Measurements from ENCODE around the gene PLOD3. TPM values are rescaled to one million over a fixed set of nuclear protein-coding genes. Genes with fewer than 3 reads are reported as not detected.

PLOD3 gene
- total RNA-seq, 2 donors from 2014 or later = 44.7 to 53.5 TPM

DNA sequence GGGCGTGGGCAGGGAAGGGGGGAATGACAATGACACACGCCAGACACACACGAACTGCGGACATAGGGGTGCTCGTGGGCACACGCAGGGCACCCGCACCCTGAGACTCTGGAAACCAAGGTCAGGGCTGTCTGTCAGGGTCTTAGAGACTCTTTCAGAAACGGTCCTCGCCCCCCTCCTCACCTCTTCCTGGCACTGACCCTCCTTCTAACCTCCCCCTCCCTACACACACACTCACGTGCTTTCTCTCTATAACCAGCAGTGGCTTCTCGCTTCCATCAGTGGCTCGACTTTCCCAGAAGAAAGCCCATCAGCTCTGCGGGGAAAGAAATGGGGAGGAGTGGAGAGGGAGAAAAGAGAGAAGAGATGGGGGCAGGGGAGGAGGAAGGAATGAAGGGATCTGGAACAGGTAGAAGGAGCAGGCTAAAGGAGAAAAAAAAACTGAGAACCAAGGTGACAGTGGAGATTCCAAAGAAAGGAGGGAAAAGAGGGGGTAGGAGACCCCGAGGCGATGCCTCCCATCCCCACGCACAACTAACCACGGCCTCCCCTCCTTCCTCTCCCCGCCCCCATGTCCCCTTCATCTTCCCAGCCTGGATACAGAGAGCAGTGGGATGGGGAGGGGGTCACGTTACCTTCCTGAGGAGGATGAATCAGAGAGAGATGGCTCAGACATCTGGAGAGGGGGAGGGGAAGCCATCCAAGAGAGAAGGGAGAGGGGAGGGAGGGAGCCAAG, 50.3 kb downstream of the PLOD3 start:
- no peaks in the 10 kb centered on the region for H3K9me3 Mint-ChIP-seq
- ATAC-seq = no peak

DNA sequence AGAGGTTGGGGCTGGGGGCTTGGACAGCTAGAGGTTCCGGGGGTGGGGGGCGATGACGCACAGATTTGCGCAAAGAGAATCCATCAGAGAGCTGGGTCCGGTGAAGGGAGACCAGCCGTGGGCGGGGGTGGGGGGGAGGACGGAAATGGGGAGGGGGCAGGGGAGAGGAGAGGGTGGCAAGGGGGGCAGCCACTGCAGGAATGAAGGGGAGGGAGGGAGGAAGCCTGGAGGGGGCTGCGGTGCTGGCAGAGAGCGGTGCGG, 50.8 kb downstream of the PLOD3 start:
- Mint-ChIP-seq H3K9me3 (no peaks in the 10 kb centered on the region), H3K36me3 (peaks cover 6 to 9% of the 10 kb centered on the region in 2 donors), H3K27ac (no peak overlapping the region)
- DNase-seq (ENCODE audit: low spot score in 2 of 2) = no peak
- ATAC-seq = no peak

More for the DNA sequence above, 50.3 kb downstream of the PLOD3 start:
- no peak for DNase-seq (ENCODE audit: low spot score in 2 of 2)
- H3K27ac Mint-ChIP-seq = no peak overlapping the region
- peaks cover 6 to 12% of the 10 kb centered on the region in 2 donors for H3K36me3 Mint-ChIP-seq

DNA sequence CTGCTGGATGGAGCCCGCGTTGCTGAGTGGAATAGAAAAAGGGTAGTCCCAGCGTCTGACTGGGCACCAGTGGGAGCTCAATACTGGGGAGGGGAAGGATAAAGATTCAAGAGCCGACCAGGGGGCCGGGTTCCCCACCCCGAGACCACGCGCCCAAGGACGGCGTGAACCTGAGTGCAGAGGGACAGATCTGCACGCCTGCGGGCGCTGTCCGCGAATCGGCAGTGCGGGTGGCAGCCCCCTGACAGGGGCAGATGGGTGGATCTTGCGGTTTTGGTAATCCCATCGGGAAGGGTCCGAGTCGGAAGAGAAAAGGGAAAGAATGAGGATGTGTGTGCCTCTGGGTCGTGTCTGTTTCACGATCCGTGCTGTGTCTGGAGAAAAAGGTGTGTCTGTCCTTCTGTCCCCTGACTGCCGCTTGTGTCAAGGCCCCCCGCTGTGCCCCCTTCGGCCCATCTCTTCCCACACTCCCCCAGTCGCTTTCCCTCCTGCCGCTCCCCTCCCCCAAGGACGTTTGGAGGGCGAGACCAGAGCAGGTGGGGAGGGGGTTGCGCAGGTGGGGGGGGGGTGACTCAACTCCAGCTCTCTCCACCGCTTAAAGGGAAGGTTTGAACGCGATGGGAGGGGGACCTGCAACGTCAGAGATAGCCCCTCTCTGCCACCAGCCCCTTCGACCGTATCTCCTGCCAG, 51.3 kb downstream of the PLOD3 start:
- peaks cover 4 to 6% of the 10 kb centered on the region in 2 donors for H3K36me3 Mint-ChIP-seq
- DNase-seq (ENCODE audit: low spot score in 2 of 2) (no peak), ATAC-seq (peak in 1 of 2 donors; percentile 2)
- peak overlapping the region in 1 of 2 donors; percentile 7 for H3K27ac Mint-ChIP-seq
- H3K9me3 Mint-ChIP-seq = no peaks in the 10 kb centered on the region

DNA sequence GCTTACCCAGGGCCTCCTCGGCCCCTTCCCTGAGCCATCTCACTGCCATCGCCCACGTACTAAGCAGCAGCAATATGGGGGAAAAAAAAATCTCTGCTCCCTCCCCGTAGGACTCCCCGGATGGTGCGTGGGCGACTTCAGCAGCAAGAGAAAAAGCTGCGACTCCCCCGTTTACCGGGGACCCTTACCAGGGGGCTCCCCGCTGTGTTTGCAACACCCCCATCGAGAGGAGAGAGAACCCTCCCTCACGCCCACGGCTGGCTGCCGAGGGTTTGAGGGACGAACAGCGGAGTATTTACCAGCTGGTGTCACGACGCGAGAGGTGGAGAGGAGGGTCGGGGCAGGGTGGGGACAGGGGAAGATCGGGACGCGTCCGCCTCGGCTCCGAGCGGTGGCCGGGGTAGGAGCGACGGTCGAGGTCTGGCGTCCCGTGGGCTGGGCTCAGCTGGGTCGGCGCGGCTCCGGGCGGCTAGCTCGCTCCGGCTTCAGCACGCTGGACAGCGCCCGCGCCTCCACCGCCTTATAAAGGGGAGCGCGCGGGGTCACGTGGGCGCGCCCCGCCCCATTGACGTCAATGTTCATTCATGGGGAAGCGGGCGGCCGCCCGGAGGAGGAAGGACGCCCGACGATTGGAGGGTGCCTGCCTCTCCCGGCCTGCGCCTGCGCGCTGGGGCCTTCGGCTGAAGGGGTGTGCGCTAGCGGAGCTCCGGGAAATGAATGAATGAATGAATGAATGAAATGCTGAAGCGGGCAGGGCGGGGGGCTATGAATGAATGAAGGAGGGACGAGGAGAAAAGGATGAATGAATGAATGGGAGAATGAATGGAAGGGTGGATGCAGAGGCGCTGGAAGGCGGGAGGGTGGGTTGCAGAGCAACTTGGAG, 52.1 kb downstream of the PLOD3 start, which contains the start of gene VGF:
Gene VGF (minus strand): TSS at position 495 of the 883 bp plus-strand sequence. CDS start 726 bp downstream, outside the sequence.
- no peaks in the 10 kb centered on the region for H3K9me3 Mint-ChIP-seq
- ATAC-seq (peak; percentile 87 to 89), DNase-seq (ENCODE audit: low spot score in 2 of 2) (peak; percentile 89 to 95)
- peaks cover 0 to 6% of the 10 kb centered on the region in 2 donors for H3K36me3 Mint-ChIP-seq
- H3K27ac Mint-ChIP-seq = peak within 1 kb of the TSS; percentile 7 to 82

DNA sequence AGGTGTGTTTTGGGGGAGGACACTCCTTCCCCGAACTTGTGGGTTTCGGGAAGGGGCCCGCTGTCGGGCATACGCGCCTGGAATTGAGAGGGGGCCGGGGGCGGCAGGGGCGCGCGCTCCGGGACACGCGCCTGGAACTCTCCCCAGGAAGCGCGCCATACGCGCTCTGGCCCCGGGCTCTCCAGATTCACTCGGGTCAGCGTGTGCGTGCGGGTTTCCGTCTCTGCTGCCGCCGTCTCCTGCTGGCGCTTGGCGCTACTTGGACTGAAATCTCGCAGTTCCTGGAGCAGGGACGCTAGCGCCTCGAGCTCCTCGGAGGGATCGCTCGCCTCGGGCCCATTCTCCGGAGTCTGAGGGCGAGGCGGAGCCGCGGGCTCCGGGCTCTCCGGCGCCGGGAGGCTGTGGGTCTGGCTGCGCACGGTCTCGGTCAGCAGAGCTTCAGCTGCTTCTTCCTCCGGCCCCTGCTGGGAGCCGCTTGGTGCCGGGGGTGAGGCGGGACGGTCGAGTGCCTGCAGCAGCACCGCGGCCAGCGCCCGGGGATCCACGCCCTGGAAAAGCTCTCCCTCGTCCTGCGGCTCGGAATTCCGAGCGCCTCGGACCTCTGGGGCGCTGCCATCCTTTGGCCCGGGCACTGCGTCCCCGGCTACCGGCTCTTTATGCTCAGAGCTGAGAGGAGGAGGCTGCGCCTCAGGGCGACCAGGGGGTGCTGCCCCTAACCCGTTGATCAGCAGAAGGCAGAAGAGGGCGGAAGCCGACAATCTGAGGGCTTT, 53.1 kb downstream of the PLOD3 start:
- peaks cover 0 to 16% of the 10 kb centered on the region in 2 donors for H3K36me3 Mint-ChIP-seq
- peak overlapping the region in 1 of 2 donors; percentile 68 for H3K27ac Mint-ChIP-seq
- DNase-seq (ENCODE audit: low spot score in 2 of 2) (no peak), ATAC-seq (no peak)
- H3K9me3 Mint-ChIP-seq = no peaks in the 10 kb centered on the region

DNA sequence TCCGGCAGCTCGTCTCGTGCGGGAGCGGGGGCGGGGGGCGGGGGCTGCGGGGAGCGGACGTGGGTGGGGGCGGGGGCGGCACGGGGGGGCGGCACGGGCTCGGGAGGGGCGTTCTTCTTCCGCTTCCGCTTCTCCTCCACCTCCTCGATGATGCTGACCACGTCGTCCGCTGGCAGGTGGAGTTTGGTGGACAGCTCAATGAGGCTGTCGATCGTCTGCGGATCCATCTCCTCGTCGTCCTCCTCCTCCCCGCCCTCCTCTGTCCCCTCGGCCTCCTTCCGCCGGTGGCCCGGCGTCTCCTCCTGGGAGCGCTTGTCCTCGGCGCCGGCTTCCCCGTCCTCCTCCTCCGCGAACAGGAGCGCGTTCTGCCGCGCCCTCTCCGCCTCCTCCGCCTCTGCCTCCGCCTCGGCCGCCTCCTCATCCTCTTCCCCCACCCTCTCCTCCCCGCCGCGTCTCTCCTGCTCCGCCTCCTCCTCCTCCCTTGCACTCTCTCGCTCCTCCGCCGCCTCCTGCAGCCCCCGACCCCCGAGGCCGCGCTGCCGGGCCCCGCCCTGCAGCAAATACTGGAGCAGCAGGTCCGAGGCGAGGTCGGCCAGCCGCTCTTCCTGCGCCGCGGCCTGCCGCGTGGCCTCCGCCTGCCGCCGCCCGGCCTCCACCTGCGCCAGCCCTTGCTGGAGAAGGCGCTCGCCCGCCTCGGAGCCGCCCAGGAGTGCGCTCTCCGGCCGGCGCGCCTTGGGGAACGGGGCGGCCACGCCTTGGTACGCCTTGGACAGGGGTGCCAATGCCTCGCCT, 53.9 kb downstream of the PLOD3 start:
- no peak for DNase-seq (ENCODE audit: low spot score in 2 of 2)
- peak overlapping the region in 1 of 2 donors; percentile 50 for H3K27ac Mint-ChIP-seq
- peak in 1 of 2 donors; percentile 6 for ATAC-seq
- no peaks in the 10 kb centered on the region for H3K9me3 Mint-ChIP-seq
- H3K36me3 Mint-ChIP-seq = peaks cover under 1 to 17% of the 10 kb centered on the region in 2 donors

DNA sequence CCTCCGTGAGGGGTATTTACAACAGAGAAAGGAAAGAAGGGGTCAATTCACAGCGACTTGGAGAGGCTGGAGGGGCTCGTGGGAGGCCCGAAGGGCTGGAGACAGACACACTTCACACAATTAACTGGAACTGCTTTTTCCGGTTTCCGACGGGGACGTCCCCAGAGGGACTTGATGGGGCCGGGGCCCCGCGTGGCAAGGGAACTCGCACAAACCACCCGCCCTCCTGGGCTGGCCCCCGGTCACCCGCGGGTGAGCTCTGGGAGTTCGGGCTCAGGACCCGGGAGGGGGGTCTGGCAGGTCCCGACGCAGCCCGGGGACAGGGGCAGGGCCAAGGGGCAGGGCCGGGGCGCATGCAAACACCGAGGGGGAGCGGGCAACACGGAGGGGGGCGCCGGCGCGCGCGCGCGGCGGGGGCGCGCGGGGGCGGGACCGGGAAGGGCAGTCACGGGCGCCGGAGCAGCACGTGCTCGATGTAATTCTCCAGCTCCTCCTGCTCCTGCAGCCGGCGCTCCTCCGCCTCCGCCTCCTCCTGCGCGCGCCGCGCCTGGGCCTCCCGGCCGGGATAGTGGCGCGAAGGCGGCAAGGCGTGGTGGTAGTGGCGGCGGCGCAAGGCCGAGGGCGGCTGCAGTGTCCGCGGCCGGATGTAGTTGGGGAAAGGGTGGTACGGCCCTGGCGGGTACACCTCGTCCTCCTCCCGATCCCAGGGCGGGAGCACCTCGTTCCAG, 54.7 kb downstream of the PLOD3 start:
- Mint-ChIP-seq H3K27ac (no peak overlapping the region), H3K36me3 (peaks cover 5 to 17% of the 10 kb centered on the region in 2 donors), H3K9me3 (no peaks in the 10 kb centered on the region)
- no peak for DNase-seq (ENCODE audit: low spot score in 2 of 2)
- no peak for ATAC-seq

DNA sequence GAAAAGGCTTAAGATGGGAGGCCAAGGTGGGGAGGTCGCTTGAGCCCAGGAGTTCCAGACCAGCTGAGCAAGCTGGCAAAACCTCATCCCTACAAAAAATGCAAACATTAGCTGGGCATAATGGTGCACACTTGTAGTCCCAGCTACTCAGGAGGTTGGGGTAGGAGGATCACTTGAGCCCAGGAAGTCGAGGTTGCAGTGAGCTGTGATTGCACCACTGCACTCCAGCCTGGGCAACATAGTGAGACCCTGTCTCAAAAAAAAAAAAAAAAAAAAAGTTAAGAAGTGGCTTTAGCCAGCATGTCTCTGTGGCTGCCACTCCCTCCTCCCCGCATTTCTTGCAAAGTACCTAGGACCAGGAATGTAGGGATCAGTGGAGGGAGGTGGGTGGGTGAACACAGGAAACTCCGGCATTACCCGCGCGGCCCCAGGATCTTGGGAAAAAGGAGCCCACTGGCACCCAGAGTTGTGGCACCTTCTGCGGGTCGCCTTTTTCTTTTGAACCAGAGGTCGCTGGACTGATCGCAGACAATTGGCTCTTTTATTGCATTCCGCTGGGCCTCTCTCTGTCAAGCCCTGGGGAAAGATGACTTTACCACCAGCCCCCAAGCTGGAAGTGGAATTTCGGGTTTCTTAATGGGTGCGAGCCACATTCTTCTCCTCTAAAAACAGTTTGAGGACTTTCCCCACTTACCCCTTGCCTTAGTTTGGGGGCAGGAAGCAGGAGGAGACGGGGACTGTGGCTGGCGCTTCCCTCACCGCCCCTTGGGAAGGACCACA, 55.5 kb downstream of the PLOD3 start:
- no peaks in the 10 kb centered on the region for H3K9me3 Mint-ChIP-seq
- peaks cover 9 to 17% of the 10 kb centered on the region in 2 donors for H3K36me3 Mint-ChIP-seq
- no peak overlapping the region for H3K27ac Mint-ChIP-seq
- ATAC-seq = no peak
- DNase-seq (ENCODE audit: low spot score in 2 of 2) = no peak

DNA sequence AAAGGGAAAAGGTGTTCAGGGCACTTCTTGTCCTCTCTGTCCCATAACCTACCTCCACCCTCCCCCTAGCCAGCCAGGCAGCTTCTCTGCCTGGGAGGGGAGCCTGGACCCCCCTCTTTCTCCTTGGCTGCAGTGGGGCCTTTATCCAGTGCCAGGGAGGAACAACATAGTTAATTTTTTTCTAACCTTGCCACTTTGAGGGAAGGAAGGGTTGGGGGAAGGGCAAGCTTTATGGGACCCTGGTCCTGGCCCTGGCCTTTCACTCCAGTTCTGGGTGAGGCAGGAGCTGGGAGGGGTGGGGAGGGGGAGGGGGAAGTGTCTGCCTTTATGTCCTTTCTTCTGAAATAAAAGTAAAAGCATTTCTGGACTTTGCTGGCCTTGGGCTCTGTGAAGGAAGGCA, 56.5 kb downstream of the PLOD3 start:
- peaks cover 10 to 17% of the 10 kb centered on the region in 2 donors for H3K36me3 Mint-ChIP-seq
- no peak overlapping the region for H3K27ac Mint-ChIP-seq
- no peaks in the 10 kb centered on the region for H3K9me3 Mint-ChIP-seq
- no peak for ATAC-seq
- no peak for DNase-seq (ENCODE audit: low spot score in 2 of 2)

DNA sequence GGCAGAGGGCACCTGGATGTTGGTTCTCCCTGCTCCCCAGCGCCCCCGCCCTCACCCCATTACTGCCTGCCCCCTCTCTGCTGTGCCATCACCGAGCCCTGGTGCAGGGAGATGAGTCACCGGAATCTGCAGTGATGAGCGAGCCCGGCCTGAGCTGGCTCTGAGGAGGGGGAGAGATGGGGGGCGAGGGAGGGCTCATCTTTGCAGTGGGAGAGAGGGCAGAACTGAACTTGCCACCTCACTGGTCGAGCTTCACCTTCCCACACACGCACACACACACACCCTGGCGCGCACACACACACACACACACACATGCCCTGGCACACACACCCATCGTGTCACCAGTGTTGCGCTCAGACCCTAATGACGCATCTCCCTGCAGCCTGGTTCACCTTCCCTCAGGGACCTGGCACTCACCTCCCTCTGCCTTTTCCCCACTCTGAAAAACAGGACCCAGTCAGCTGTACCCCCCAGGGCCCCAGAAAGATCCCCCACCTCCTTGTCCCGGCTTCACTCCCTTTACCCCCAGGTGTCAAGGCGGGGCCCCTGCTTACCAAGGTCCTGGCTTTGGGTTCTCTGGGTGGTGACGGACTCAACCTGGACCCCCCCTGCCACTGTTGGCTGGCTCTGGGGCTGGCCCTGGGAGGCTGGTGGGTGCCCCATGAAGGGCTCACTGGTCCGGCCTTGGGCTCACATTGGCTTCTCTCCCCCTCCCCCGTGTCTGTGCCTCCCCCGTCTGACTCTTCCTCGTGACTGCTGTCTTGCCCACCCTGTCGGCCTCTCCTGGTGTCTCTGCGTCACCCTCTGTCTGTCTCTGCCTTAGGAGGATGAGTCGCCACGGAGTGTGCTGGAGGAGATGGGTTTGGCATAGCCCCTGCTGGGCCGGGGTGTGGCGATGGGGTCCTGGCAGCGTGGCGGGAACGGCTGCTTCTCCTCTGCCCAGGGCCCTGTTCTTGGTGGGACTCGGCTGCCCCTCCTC, 57.4 kb downstream of the PLOD3 start:
- H3K36me3 Mint-ChIP-seq = peaks cover 10 to 11% of the 10 kb centered on the region in 2 donors
- no peak for DNase-seq (ENCODE audit: low spot score in 2 of 2)

DNA sequence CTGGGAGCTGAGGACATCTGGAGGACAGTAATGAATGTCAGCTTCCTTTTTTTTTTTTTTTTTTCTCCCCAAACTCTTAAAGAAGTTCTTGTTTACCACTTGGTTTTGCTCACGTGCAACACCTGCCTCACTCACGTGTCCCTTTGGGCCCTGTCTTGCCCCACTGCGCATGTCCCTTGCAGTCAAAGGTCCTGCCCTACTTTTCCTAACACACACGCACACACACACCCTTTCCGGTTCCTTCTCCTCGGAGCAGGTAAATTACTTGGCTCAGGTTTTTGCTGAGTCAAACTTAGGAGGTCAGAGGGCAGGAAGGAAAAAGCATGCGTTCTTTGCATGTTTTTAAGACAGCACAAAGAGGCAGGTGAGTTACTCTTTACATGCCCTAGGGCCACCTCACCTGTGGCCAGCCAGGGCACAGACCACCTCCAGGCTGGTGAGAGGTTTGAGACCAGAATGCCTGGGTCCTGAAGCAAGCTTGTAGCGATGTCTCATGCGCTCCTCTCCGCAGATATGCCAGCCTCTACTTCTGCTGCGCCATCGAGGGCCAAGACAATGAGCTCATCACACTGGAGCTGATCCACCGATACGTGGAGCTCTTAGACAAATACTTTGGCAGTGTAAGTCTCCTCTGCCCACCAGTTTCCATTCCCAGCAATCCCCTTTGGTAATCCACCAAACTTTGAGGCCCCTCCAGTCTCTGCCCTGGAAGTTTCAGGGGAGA, 60.4 kb downstream of the PLOD3 start:
- Mint-ChIP-seq H3K36me3 (peaks cover 10 to 11% of the 10 kb centered on the region in 2 donors), H3K9me3 (no peaks in the 10 kb centered on the region), H3K27ac (no peak overlapping the region)

More for the DNA sequence above, 57.4 kb downstream of the PLOD3 start:
- Mint-ChIP-seq H3K9me3 (no peaks in the 10 kb centered on the region), H3K27ac (no peak overlapping the region)
- ATAC-seq = no peak

DNA sequence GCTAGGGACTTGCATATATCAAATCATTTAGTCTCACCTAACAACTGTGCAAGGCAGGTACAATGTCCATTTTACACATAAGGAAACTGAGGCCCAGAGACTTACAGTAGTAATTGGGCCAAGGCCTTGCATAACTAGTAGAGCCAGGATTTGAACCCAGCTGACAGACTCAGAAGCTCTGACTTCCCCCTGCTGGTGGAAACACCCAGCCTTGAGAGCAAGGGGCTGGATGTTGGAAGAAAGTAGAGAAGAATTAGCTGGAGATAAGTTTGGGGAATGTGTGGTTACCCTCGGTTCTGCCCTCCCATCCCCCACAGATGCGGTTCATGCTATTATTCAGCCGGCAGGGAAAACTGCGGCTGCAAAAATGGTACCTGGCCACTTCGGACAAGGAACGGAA, 61.1 kb downstream of the PLOD3 start:
- H3K36me3 Mint-ChIP-seq = peaks cover 10 to 11% of the 10 kb centered on the region in 2 donors
- no peaks in the 10 kb centered on the region for H3K9me3 Mint-ChIP-seq
- DNase-seq (ENCODE audit: low spot score in 2 of 2) = no peak
- ATAC-seq = no peak
- H3K27ac Mint-ChIP-seq = no peak overlapping the region

More for the DNA sequence above, 60.4 kb downstream of the PLOD3 start:
- ATAC-seq (no peak), DNase-seq (ENCODE audit: low spot score in 2 of 2) (no peak)
